Ammon's horn (tissue), 1 donor: ENCODE results near the gene PIK3R6.
A peak's percentile ranks its signal among the peaks of the same experiment; 100 is the strongest.

Experiments
- DNase-seq: peaks from one replicate; pipeline ENCODE4 v3.0.0-alpha.2; 2016; ENCODE audit warnings: low spot score

The PIK3R6 gene

DNA sequence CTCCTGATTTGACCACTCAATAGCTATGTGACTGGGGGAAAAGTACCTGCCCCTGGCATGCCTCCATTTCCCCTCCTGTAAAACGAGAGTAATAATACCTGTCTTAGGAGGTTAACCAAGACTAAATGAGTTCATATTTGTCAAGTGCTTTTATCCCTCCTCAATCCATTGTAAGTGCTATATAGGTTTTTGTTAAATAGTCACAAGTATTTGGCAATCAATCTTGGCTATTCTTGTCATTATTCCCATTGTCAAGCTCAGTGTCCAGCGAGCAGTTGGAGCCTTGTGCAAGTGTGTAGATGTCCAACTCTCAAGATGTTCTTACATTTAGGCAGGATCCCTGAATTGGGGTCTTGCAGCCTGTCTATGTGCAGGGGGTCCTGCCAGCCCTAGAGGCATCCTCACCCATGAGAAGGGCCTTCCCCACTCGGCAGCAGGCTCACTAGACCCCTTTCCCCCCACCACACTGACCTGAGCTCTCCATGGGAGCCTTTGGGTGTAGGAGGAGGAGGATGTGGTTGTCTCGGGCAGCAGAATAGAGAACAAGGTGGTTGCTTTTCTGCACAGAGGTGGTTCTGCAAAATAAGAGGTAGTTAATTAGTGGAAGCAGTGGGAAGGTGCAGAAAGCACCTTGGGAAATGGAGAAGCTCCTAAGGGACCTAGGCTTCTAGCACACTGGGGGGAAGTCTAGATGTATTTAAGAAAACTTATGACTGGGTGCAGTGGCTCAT, 18.0 kb downstream of the PIK3R6 start:
- no peak for DNase-seq

- no peak for DNase-seq
Measured at GRCh38 chr17:8847891-8848290, 19.6 kb downstream of the PIK3R6 start.

DNA sequence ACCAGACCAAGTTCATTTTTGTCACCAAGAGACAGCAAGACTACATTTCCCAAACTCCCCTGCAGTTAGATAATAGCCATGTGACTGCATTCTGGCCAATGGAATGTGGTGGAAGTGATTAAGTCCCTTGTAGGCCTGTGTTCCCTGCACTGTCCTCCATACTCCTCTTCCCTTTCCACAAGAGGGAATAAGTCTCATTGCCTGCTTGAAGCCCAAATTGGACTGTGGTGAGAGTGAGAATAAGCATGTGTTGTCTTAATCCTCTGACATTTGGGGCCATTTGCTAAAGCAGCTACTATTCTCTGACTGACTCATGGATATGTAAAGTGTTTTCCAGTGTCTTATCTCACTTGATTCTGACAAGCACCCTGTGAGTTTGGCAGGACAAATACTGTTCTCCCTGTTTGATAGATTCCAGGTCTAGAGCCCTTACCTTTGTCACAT, 20.7 kb downstream of the PIK3R6 start:
- peak; percentile 28 for DNase-seq

- no peak for DNase-seq
Measured at GRCh38 chr17:8844229-8845218, 22.9 kb downstream of the PIK3R6 start.

DNA sequence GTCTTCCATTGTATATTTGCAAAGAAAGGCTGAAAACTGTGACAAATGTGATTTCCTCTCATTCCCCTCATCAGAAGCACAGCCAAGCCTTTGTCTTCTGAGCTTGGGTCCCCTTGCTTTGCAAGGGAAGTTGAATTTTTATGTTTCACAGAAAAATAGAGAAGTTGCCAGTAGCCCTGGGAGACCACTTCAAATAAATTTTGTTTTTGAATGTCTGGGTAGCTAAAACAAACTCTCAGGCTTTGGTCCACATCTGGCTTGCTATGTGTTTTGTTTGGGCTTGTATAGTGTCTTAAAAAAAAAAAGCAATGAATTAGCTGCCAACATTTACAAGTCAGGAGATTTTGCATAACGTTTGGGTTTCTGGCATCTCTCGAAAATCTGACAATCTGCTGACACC, 24.1 kb downstream of the PIK3R6 start:
- DNase-seq: no peak

- DNase-seq: no peak
Measured at GRCh38 chr17:8841844-8842243, 25.6 kb downstream of the PIK3R6 start.

DNA sequence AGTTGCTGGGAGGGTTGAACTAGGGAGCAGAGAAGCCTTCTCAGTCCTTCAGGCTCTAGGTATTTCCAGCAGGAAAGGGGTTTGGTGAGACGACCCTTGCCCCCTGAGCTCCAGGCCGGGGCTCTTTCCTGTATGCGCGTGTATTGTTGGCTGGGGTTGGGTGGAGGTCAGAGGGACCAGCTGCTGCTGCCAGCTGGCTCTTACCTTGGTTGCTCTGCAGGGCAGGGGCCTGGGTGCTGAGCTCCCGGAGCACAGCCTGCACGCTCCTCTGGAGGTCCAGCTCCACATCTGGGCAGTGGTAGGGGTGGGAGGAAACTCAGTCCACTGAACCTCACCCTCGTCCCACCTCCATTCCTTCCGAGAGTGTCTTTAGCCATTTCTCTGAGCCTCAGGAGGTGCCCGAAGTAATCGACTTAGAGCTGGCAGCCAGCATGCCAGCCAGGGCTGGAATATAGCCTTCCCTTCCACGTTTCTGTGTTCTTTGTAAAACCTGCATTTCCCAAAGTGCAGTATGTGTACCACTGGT, 28.0 kb downstream of the PIK3R6 start:
- no peak for DNase-seq

DNA sequence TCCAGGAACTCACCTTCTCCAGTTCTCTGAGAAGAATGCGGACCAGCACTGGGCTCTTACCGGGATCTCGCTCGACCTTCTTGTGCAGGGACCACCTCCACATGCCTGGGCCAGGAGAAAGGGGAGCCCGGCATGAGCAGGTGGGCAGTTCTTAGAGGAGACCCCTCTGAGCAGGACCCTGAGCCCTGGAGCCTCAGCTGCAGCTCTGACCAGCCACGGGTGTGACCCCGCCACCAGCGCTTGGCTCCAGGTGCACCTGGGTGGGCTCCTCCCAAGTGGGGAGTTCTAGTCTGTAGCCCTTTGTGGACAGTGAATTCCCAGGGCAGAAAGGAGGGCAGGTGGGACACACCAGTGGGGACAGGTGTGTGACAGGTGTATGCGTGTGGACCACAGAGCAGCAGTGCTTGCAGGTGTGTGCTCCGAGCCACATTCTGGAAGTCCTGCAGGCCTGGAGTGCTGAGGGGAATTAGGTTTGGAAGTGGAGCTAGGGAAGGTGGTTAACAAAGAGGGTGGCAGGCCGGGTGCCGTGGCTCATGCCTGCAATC, 28.9 kb downstream of the PIK3R6 start:
- no peak for DNase-seq

GRCh38 chr17:8837563-8838075, 29.9 kb downstream of the PIK3R6 start:
- no peak for DNase-seq

DNA sequence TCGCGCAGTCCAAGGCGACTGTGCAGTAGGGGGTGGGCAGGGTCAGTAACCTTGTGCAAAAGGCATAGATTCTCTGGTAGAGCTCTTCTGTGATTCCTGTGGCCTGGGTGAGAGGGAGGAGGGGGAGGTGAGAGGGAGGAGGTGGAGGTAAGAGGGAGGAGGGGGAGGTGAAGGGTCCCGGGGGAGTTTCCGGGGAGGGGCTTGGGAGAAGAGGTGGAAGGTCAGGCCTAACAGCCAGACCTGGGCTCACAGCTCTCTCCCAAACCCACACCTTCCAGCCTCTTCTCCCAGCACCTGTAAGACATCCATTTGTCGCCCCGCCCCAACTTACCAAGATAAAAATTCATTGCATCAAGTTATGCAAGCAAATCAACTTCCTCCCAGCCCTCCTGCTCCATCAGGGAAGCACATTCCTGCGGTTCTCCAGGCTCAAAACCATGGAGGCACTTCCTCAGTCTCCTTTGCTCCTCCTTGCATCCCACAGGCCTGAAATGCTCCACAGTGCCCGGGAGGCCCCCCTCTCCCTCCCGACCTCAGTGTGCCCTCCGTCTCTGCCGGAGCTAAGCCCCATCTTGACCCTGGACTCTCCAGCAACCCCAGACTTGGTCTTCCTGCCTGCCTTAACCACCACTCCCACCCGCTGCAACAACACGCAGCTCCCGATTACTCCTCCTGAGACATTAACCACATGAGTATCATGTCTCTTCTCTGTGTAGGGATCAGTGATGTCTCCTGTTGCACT, 30.5 kb downstream of the PIK3R6 start:
- DNase-seq: no peak

GRCh38 chr17:8835631-8836364, 31.7 kb downstream of the PIK3R6 start:
- DNase-seq: no peak

GRCh38 chr17:8835106-8835505, 32.4 kb downstream of the PIK3R6 start:
- DNase-seq: no peak

DNA sequence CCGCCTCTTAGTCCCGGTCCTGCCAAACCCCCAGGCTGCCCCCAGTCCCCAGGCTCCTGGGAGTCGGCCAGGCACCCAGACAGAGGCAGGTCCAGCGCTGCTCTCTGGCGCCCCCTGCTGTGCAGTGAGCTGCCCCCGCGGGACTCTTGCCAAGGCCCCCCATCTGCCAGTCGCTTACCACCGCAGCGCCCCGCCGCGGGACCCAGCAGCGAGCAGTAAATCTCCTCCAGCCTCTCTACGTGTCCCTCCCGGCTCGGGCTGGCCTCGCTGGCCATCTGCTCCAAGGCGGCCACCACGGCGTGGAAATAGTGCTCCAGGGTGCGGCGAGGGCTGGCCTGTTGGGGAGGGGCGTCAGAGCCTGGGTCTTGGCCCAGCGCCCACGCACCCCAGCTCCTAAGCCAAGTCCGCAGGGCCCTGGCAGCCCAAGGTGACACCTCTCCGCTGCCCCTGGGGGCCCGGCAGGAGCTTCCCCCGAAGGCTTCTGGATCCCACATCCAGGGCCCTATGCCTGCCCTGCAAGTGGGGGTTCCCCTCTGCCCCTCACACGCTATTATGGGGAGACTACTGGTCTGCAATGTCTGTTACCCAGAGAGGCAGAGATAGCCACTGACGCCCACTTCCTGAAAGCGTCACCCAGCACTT, 34.6 kb downstream of the PIK3R6 start:
- no peak for DNase-seq

DNA sequence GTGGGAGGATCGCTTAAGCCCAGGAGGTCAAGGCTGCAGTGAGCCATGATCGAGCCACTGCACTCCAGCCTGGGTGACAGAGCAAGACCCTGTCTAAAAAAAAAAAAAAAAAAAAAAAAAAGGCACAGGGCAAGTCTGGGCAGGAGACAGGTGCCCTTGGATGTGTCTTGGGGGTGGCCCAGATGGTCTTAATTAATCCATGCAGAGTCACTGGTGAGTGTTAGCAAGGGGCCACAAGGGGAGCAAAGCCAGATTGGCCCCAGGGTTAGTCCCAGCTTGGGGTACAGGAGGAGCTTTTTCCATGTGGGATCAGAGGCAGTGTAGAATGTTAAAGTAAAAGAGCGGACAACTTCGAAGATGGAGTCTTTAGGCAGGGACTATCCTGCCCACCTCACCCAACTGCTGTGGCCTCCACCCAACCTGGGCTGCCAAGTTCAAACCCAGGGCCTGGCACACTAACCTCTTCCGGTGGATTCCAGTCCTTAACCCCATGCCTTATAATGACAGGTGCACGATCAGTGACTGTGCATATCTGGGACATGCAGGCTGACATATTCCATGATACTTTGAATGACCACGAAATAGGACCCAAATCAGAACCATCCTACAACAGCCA, 36.1 kb downstream of the PIK3R6 start:
- DNase-seq: no peak

- DNase-seq: no peak
Measured at GRCh38 chr17:8830141-8830540, 37.3 kb downstream of the PIK3R6 start.

DNA sequence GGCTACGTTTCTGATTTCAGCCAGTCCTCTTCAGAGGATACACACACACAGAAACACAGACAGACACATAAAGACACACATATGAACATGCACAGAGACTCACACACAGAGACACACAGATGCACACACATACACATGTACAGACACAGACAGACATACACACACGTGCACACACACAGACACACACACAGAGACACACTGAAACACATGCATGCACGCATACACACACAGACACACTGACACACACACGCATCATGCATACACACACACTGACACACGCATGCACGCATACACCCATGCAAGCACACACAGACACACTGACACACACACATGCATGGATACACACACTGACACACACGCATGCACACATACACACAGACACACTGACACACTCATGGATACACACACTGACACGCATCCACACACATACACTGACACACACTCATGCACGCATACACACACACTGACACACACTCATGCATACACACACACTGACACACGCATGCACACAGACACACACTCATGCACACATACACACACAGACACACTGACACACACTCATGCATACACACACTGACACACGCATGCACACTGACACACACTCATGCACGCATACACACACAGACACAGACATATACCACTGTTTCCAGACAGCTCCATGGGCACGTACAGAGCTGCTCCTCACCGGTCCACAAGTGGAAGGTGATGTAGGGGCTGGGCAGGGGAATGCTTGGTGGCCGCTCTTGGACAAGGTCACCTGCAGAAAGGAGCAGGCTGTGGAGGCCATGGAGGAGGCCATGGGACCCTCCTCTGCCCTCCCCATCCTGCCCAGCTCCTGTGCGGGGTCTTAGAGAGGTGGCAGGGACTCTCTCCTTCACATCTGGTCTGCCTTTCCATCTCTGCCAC, 38.2 kb downstream of the PIK3R6 start:
- DNase-seq: no peak

DNA sequence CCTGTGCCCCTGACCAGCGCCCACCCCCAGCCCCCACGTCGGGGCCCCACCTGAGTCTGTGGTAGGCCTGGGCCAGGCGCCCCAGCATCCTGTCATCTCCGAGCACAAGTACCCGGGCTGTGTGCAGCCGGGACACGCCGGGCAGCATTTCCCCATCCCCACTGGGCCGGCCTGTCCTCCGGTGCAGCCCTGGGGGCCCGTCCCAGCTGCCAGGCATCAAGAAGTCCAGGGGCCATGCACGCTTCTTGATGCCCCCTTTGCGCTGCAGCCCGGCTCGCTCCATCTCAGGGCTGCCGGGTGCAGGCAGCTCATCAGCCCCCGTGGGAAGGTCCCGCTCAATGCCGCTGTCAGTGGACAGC, 39.0 kb downstream of the PIK3R6 start:
- DNase-seq: no peak

DNA sequence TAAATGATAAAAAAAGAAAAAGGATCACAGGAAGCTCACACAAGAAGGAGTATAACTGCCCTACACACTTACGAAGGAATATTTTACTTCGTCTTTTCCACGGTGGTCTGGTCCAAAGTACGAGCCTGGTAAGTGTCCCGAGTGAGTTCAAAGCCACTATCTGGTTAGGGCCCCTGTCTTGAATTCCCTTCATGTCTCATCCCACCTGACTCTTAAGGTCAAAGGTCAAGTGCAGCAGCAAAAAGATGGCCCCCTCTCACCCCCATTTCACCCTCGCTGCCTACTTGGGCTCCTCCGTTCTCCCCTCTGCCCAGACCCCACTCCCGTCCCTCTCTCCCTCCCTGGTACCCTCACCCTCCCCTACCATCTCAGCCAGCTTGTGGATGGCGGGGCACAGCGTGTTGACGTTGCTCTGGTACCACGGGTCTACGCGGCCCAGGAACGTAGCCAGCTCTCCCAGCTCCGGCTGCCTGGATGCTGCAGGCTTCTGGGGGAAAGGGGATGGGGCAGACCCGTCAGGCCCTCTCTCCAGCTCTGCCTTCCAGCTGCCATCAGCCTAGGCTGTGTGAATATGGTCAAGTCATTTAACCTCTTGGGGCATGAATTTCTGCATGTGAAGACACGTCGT, 40.6 kb downstream of the PIK3R6 start:
- no peak for DNase-seq
